Nephron progenitor cell (in vitro differentiated cells): ENCODE measurements around the gene PHYHD1.

Experiments
- DNase-seq: peaks from one replicate; pipeline ENCODE4 v3.0.0; 2021
- H3K27ac Mint-ChIP-seq: 2 replicates; pipeline ENCODE4 v1.8.0; 2021; ENCODE audit warnings: mild to moderate bottlenecking, moderate library complexity, mixed read lengths
- H3K27me3 Mint-ChIP-seq: 2 replicates; pipeline ENCODE4 v1.8.0; 2021; ENCODE audit warnings: mild to moderate bottlenecking, low read depth, mixed read lengths; ENCODE audit not compliant: poor library complexity
- H3K36me3 Mint-ChIP-seq: 2 replicates; pipeline ENCODE4 v1.8.0; 2021; ENCODE audit warnings: low read depth, mixed read lengths
- H3K4me1 Mint-ChIP-seq: 2 replicates; pipeline ENCODE4 v1.8.0; 2021; ENCODE audit warnings: mixed read lengths
- H3K4me3 Mint-ChIP-seq: 2 replicates; pipeline ENCODE4 v1.8.0; 2021; ENCODE audit warnings: mild to moderate bottlenecking, moderate library complexity, mixed read lengths
- H3K9me3 Mint-ChIP-seq: 2 replicates; pipeline ENCODE4 v1.8.0; 2021; ENCODE audit warnings: mild to moderate bottlenecking, moderate library complexity, mixed read lengths
- TF ChIP-seq, protein P1 (sequence below): fragments of 200-600 bp; sonication (generic); IDR thresholded peaks from 2 replicates; pipeline ENCODE4 v1.5.0; 2021; ENCODE audit warnings: antibody characterized with exemption

PHYHD1 gene

DNA sequence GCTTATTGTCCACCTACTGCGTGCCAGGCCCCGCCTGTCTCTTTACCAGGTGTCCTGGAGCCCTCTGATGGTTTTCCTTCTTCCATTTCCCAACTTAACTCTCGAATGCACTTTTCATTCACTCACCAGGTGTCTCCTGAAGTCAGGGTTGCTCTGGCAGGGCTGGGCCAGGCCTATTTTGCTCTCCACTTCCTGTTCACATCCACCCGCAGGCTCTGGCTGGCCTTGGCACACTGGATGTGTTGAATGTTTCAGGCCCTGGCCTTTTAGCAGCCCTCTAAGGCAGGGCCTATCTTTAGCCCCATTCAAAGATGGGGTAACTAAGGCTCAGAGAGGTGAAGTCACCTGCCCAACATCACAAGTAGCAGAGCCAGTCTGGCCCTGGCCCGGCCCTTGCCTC, 22.4 kb upstream of the PHYHD1 start:
- no peaks in the 10 kb centered on the region for H3K9me3 Mint-ChIP-seq
- TF ChIP-seq, protein P1, sequence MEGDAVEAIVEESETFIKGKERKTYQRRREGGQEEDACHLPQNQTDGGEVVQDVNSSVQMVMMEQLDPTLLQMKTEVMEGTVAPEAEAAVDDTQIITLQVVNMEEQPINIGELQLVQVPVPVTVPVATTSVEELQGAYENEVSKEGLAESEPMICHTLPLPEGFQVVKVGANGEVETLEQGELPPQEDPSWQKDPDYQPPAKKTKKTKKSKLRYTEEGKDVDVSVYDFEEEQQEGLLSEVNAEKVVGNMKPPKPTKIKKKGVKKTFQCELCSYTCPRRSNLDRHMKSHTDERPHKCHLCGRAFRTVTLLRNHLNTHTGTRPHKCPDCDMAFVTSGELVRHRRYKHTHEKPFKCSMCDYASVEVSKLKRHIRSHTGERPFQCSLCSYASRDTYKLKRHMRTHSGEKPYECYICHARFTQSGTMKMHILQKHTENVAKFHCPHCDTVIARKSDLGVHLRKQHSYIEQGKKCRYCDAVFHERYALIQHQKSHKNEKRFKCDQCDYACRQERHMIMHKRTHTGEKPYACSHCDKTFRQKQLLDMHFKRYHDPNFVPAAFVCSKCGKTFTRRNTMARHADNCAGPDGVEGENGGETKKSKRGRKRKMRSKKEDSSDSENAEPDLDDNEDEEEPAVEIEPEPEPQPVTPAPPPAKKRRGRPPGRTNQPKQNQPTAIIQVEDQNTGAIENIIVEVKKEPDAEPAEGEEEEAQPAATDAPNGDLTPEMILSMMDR: no peak
- no peak overlapping the region for H3K4me3 Mint-ChIP-seq
- H3K4me1 Mint-ChIP-seq: peaks cover 22% of the 10 kb centered on the region
- peaks cover 11% of the 10 kb centered on the region for H3K36me3 Mint-ChIP-seq
- H3K27me3 Mint-ChIP-seq: no peaks in the 10 kb centered on the region
- H3K27ac Mint-ChIP-seq: peak overlapping the region; percentile 66
- no peak for DNase-seq

DNA sequence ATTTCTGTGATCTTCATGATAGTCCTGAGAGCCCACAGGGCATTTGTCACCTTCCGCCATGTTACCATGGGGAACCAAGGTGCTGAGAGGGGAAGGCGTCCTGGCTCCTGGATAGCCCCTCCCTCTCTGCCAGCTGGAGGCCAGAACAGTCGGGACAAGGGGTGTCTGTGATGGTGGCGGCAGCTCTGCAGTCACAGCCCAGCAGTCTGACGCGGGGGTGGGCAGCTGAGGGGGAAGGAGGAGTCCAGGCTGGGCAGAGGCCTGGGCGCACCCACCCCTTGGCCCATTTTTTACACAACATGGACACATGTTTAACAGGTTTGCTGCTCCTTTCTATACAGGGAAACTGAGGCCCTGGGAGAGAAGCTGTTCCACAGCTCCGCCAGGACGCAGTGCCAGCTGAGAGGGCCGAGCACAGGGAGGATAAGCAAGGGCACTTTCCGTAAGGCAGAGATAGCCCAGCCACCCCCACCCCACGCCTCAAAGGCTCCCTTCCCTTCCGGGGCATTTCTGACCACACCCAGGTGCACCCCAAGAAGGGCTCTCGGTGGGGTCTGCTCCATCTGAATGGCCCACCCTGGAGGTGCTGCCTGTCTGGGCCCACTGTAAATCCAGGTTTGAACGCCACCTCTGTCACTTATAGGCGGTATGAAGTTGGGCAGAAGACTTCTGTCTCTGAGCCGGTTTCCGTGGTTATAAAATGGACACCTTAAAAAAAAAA, 21.8 kb upstream of the PHYHD1 start:
- DNase-seq: no peak
- Mint-ChIP-seq H3K27ac (peak overlapping the region; percentile 89), H3K4me1 (peaks cover 22% of the 10 kb centered on the region), H3K9me3 (no peaks in the 10 kb centered on the region), H3K4me3 (no peak overlapping the region), H3K27me3 (no peaks in the 10 kb centered on the region), H3K36me3 (peaks cover 9% of the 10 kb centered on the region)
- TF ChIP-seq, protein P1: no peak

DNA sequence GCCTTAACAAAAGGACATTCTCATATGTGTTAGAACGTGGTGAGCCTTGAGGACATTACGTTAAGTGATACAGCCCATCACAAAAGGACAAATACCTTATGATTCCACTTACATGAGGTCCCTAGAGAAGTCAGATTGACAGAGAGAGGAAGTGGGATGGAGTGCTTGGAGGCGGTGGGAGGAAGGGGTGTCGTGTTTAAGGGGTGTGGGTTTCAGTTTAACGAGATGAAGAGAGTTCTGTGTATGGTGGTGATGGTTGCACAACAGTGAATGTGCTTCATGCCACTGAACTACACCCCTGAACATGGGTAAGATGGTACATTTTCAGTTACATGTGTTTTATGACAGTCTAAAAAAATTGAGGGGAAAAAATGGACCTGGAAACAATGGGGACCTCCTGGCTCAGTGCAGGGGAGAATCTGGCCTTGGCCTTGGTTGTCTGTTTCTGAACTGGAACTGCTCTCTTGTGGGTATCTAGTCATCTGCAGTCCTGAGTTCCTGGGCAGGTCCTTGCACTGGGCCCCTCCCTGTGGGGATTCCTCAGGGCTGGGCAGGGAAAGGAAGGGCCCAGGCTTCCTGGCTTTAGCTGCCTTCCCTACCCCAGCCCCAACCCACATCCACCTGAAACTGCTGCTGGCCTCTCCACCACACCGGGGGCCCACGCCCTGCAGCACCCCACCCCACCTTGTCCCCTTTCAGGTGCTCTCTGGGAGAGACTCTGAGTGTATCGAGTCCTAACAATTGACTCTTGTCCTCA, 21.0 kb upstream of the PHYHD1 start:
- no peak overlapping the region for H3K4me3 Mint-ChIP-seq
- H3K9me3 Mint-ChIP-seq: no peaks in the 10 kb centered on the region
- DNase-seq: no peak
- H3K4me1 Mint-ChIP-seq: peaks cover 22% of the 10 kb centered on the region
- H3K27me3 Mint-ChIP-seq: no peaks in the 10 kb centered on the region
- TF ChIP-seq, protein P1: no peak
- H3K27ac Mint-ChIP-seq: peak overlapping the region; percentile 89
- H3K36me3 Mint-ChIP-seq: peaks cover 8% of the 10 kb centered on the region

DNA sequence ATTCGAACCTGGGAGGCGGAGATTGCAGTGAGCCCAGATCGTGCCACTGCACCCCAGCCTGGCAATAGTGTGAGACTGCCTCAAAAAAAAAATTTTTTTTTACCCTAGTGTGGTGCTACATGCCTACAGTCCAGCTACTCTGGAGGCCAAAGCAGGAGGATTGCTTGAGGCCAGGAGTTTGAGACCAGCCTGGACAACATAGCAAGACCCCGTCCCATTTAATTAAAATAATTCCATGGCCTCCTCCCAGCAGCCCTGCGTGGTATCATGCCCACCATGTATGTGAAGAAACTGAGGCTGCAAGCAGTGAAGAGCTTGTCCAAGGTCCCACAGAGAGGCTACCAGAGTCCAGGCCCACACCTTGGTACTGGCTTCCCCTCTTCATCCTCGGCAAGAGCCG, 19.4 kb upstream of the PHYHD1 start:
- no peak overlapping the region for H3K27ac Mint-ChIP-seq
- DNase-seq: no peak
- H3K36me3 Mint-ChIP-seq: peaks cover 4% of the 10 kb centered on the region
- peaks cover 17% of the 10 kb centered on the region for H3K4me1 Mint-ChIP-seq
- TF ChIP-seq, protein P1: no peak
- H3K27me3 Mint-ChIP-seq: no peaks in the 10 kb centered on the region
- H3K4me3 Mint-ChIP-seq: no peak overlapping the region
- H3K9me3 Mint-ChIP-seq: no peaks in the 10 kb centered on the region

DNA sequence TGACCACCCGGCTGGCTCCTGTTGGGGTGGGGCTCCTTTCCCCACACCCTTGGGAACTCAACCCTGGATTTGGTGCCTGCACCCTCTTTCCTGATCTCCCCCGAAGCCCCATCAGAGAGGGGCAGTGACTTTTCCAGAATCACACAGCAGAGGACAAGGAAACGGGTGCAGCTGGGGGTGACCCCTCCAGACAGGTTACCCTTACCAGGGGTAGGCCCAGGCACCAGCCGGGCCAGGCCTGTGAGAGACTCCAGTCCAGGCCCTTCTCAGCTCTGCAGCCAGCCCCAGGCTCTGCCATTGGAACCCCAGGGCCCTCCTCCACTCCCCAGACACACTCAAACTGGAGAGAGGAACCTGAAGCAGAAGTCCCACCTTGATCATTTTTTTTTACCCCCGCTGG, 19.0 kb upstream of the PHYHD1 start:
- Mint-ChIP-seq H3K27me3 (no peaks in the 10 kb centered on the region), H3K4me1 (peaks cover 17% of the 10 kb centered on the region), H3K9me3 (no peaks in the 10 kb centered on the region), H3K36me3 (peaks cover 4% of the 10 kb centered on the region), H3K27ac (no peak overlapping the region), H3K4me3 (no peak overlapping the region)
- no peak for DNase-seq
- TF ChIP-seq, protein P1: no peak
